Tibial artery (tissue), 4 donors: ENCODE data around the gene HUNK.
"Not testable (repeated sequence)": the region's sequence is repeated elsewhere in the genome, so short reads cannot be mapped to it uniquely, and the experiment has no call there.

ENCODE experiments used
- DNase-seq, 2 donors: peaks; one replicate each; pipeline ENCODE4 v3.0.0-alpha.2; 2019
- H3K27ac ChIP-seq, 2 donors: fragments of 200-600 bp; sonication (generic) in 1 of 2; 1 replicate in 1 of 2; 2 replicates in 1 of 2; pipeline ENCODE4 v1.5.1; 2018 to 2019; ENCODE audit warnings: mild to moderate bottlenecking in 1 of 2
- H3K27me3 ChIP-seq, 2 donors: fragments of 200-600 bp; sonication (generic) in 1 of 2; one replicate each; pipeline versions ENCODE4 v1.5.1 to v1.6.0; 2016 to 2019
- H3K36me3 ChIP-seq, 3 donors: fragments of 200-600 bp; sonication (generic) in 2 of 3; one replicate each; pipeline ENCODE4 v1.5.1; 2016 to 2019; ENCODE audit warnings: mild to moderate bottlenecking in 2 of 3
- H3K4me1 ChIP-seq, 4 donors: fragments of 200-600 bp; sonication (generic) in 2 of 4; 1 replicate in 3 of 4; 2 replicates in 1 of 4; pipeline ENCODE4 v1.5.1; 2016 to 2019
- H3K4me3 ChIP-seq, 2 donors: fragments of 200-600 bp; sonication (generic) in 1 of 2; 1 replicate in 1 of 2; 2 replicates in 1 of 2; pipeline ENCODE4 v1.5.1; 2018 to 2019; ENCODE audit warnings: mild to moderate bottlenecking in 2 of 2
- H3K9me3 ChIP-seq, 3 donors: fragments of 200-600 bp; sonication (generic) in 1 of 3; one replicate each; pipeline ENCODE4 v1.5.1; 2016 to 2019
- intact Hi-C: fragments of 100-400 bp; cut with DNase I; formaldehyde crosslinking; loops from one replicate; pipeline ENCODE4 v1.15.0; 2023; ENCODE audit warnings: low total_unique reads
- TF ChIP-seq, protein P1 (sequence below), 2 experiments: fragments of 200-600 bp in 1 of 2; fragments of 450-650 bp in 1 of 2; IDR thresholded peaks; one replicate each; pipeline ENCODE4 v1.5.1; 2017 to 2019; ENCODE audit warnings: antibody characterized with exemption in 2 of 2, mild to moderate bottlenecking in 1 of 2, moderate library complexity in 1 of 2

Gene HUNK

DNA sequence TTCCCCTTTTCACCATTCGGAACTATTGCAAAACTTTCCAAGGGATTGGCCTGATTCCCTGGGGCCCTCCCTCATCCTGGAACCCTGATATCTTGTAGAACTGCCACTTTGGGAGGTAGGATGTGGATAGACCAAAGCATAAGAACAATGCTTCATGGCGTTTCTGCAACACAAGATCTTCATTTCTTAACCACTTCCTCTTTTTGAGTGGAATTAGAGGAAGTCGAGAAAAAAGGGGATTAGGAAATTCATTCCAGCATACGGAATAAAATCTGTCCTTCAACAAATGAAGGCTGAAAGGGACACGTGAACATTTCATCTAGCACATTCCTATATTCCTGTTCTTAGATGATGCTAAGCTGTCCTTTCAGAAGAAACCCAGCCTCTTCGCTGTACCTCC lies 149.3 kb downstream of the HUNK start:
- intact Hi-C loops = no loop called here
- no peak overlapping the region for H3K27ac ChIP-seq
- H3K27me3 ChIP-seq = no peaks in the 10 kb centered on the region
- TF ChIP-seq, protein P1, sequence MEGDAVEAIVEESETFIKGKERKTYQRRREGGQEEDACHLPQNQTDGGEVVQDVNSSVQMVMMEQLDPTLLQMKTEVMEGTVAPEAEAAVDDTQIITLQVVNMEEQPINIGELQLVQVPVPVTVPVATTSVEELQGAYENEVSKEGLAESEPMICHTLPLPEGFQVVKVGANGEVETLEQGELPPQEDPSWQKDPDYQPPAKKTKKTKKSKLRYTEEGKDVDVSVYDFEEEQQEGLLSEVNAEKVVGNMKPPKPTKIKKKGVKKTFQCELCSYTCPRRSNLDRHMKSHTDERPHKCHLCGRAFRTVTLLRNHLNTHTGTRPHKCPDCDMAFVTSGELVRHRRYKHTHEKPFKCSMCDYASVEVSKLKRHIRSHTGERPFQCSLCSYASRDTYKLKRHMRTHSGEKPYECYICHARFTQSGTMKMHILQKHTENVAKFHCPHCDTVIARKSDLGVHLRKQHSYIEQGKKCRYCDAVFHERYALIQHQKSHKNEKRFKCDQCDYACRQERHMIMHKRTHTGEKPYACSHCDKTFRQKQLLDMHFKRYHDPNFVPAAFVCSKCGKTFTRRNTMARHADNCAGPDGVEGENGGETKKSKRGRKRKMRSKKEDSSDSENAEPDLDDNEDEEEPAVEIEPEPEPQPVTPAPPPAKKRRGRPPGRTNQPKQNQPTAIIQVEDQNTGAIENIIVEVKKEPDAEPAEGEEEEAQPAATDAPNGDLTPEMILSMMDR (IDR thresholded peaks at IDR 0.05) = no peak
- DNase-seq = no peak
- H3K4me3 ChIP-seq = no peak overlapping the region
- peaks cover 0 to 15% (median 12%) of the 10 kb centered on the region in 4 donors for H3K4me1 ChIP-seq
- H3K36me3 ChIP-seq = no peaks in the 10 kb centered on the region
- H3K9me3 ChIP-seq = no peaks in the 10 kb centered on the region

DNA sequence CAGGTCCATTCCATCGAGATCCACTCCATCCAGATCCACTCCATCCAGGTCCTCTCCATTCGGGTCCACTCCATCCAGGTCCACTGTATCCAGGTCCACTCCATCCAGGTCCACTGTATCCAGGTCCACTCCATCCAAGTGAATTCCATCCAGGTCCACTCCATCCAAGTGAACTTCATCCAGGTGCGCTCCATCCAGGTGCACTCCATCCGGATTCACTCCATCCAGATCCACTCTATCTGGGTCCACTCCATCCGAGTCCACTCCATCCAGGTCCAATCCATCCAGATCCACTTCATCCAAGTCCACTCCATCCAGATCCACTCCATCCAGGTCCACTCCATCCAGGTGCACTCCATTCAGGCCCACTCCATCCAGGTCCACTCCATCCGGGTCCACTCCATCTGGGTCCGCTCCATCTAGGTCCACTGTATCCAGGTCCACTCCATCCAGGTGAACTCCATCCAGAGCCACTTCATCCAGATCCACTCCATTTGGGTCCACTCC lies 157.4 kb downstream of the HUNK start:
- DNase-seq = no peak
- H3K4me3 ChIP-seq = no peak overlapping the region
- no peaks in the 10 kb centered on the region for H3K36me3 ChIP-seq
- TF ChIP-seq, protein P1 (IDR thresholded peaks at IDR 0.05) = no peak
- H3K27ac ChIP-seq = no peak overlapping the region
- intact Hi-C loops = loop anchor here (10.0 kb wide), 1 partner anchor 1015 kb away; no protein-coding TSS in a partner anchor
- no peaks in the 10 kb centered on the region for H3K4me1 ChIP-seq
- H3K9me3 ChIP-seq = no peaks in the 10 kb centered on the region
- H3K27me3 ChIP-seq = peaks cover 0 to 14% of the 10 kb centered on the region in 2 donors

DNA sequence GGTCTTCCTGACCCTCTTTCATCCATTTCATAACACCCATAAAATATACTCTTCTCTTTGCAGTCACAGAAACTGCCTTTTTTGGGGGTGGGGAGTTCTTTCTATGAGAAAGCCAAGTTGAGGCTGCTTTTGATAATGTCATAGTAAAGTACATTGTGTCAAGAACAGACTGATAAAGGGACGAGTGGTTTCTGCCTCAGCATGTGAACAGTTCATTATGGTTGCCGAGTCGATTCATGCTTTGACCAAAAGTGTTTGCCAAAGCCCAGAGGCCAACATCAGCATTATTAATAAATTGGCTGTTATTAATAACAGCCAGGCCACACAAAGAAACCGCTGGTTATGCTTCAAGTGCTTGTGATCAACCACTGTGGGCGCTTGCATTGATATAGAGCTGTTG lies 162.0 kb downstream of the HUNK start:
- DNase-seq = no peak
- TF ChIP-seq, protein P1 (IDR thresholded peaks at IDR 0.05) = no peak
- Histone ChIP-seq H3K27me3 (peaks cover 0 to 14% of the 10 kb centered on the region in 2 donors), H3K9me3 (no peaks in the 10 kb centered on the region), H3K36me3 (no peaks in the 10 kb centered on the region), H3K27ac (no peak overlapping the region), H3K4me1 (no peaks in the 10 kb centered on the region), H3K4me3 (no peak overlapping the region)
- intact Hi-C loops = loop anchor here (10.0 kb wide), 1 partner anchor 1010 kb away; no protein-coding TSS in a partner anchor

DNA sequence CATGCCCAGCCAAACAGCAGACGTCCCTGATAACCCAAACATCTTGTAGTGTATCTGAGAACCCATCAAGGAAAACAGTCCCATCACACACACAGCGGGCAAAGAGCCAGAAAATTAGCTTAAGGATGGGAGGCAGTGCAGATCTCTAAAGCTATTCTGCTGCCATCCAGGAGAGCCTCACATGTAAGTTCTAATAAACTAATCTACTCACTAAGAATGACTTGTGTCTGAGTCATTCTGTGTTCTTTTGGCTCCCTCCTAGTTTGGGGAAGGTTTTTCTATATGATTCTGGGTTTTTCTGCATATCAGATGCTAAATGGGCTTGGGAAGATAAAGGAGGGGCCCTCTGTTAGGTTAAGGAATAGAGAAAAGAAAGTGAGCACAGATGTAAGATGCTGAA lies 162.8 kb downstream of the HUNK start:
- TF ChIP-seq, protein P1 (IDR thresholded peaks at IDR 0.05) = no peak

DNA sequence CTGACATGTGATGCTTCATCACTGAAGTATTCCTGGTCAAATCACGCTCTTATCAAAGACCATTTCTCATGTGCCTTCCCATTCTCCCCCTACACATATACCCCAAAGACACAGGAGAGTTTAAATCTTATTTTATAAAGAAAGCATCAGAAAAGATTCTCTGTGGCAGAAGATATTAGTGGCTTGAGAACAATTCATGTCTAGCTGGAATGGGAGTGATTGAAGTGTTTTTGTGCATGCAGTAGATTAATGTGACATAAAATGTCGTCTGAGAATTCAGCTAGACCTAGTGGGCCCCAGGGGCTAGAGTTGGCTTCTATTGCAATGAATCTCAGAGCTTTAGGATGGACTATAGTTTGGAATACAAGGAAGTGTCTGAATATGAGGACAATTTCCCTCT lies 163.9 kb downstream of the HUNK start:
- Histone ChIP-seq H3K27me3 (peaks cover 0 to 12% of the 10 kb centered on the region in 2 donors), H3K9me3 (no peaks in the 10 kb centered on the region), H3K4me1 (no peaks in the 10 kb centered on the region), H3K27ac (no peak overlapping the region), H3K36me3 (no peaks in the 10 kb centered on the region), H3K4me3 (no peak overlapping the region)
- intact Hi-C loops = loop anchor here (10.0 kb wide), 1 partner anchor 1008 kb away; no protein-coding TSS in a partner anchor
- no peak for DNase-seq
- TF ChIP-seq, protein P1 (IDR thresholded peaks at IDR 0.05) = no peak

More for the DNA sequence above, 162.8 kb downstream of the HUNK start:
- Histone ChIP-seq H3K9me3 (no peaks in the 10 kb centered on the region), H3K27me3 (peaks cover 0 to 14% of the 10 kb centered on the region in 2 donors), H3K36me3 (no peaks in the 10 kb centered on the region), H3K4me3 (no peak overlapping the region), H3K4me1 (no peaks in the 10 kb centered on the region), H3K27ac (no peak overlapping the region)
- intact Hi-C loops = loop anchor here (10.0 kb wide), 1 partner anchor 1009 kb away; no protein-coding TSS in a partner anchor
- DNase-seq = no peak

DNA sequence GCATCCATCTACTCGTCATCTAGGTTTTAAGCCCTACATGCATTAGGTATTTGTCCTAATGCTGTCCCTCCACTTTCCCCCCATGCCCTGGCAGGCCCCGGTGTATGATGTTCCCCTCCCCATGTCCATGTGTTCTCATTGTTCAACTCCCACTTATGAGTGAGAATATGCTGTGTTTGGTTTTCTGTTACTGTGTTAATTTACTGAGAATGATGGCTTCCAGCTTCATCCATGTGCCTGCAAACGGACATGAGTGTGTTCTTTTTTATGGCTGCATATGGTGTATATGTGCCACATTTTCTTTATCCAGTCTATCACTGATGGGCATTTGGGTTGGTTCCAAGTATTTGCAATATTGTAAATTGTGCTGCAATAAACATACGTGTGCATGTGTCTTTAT lies 165.9 kb downstream of the HUNK start:
- H3K4me1 ChIP-seq, H3K4me3 ChIP-seq, H3K27me3 ChIP-seq, H3K36me3 ChIP-seq, DNase-seq, H3K9me3 ChIP-seq, H3K27ac ChIP-seq: not testable (repeated sequence)
- intact Hi-C loops = loop anchor here (10.0 kb wide), 1 partner anchor 1006 kb away; no protein-coding TSS in a partner anchor
